ENCODE data around the gene P2RY10. TPM values are rescaled to one million over a fixed set of nuclear protein-coding genes. Genes with fewer than 3 reads are reported as not detected.

Gene P2RY10
- total RNA-seq, 1 experiment from 2014 or later, result not detected

DNA sequence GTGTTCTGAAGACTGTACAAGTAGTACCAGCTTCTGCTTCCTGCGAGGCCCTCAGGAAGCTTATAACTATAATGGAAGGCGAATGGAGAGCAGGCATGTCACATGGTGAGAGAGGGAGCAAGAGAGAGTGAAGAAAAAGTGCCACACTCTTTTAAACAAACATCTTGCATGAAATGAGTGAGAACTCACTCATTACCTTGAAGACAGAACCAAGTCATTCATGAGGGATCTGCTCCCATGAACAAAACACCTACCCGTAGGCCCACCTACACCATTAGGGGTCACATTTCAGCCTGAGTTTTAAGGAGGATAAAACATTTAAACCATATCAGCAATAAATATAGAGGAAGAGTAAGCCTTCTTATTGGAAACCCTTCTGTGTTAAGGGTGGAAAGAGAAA is 19.4 kb downstream of the P2RY10 start:
- H3K27me3 ChIP-seq (ENCODE audit: insufficient read depth, low read depth), result no peaks in the 10 kb centered on the region
- no peak overlapping the region for H3K4me3 ChIP-seq
- POLR2A ChIA-PET (ENCODE audit: unreplicated experiment), result no interaction called here
- no peaks in the 10 kb centered on the region for H4K20me1 ChIP-seq (ENCODE audit: insufficient read depth)
- H3K79me2 ChIP-seq (ENCODE audit: low read depth), result no peaks in the 10 kb centered on the region
- H3K36me3 ChIP-seq (ENCODE audit: low read depth), result no peaks in the 10 kb centered on the region
- CTCF ChIA-PET, result no interaction called here
- no peaks in the 10 kb centered on the region for H3K9me2 ChIP-seq (ENCODE audit: insufficient read depth)
- intact Hi-C loops (cut with micrococcal nuclease; ENCODE audit: unreplicated experiment), result no loop called here
- DNase-seq, result no peak
- H3K4me2 ChIP-seq, result no peak overlapping the region
- BruUV-seq (replicated peaks), result no TSS peak
- H3K9me3 ChIP-seq (ENCODE audit: insufficient read depth, low read depth), result no peaks in the 10 kb centered on the region
- no peak overlapping the region for H3K27ac ChIP-seq
- TF ChIP-seq, protein P1, sequence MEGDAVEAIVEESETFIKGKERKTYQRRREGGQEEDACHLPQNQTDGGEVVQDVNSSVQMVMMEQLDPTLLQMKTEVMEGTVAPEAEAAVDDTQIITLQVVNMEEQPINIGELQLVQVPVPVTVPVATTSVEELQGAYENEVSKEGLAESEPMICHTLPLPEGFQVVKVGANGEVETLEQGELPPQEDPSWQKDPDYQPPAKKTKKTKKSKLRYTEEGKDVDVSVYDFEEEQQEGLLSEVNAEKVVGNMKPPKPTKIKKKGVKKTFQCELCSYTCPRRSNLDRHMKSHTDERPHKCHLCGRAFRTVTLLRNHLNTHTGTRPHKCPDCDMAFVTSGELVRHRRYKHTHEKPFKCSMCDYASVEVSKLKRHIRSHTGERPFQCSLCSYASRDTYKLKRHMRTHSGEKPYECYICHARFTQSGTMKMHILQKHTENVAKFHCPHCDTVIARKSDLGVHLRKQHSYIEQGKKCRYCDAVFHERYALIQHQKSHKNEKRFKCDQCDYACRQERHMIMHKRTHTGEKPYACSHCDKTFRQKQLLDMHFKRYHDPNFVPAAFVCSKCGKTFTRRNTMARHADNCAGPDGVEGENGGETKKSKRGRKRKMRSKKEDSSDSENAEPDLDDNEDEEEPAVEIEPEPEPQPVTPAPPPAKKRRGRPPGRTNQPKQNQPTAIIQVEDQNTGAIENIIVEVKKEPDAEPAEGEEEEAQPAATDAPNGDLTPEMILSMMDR (conservative IDR thresholded peaks at IDR 0.05), result no peak
- no peak for TF ChIP-seq EZH2 (IDR thresholded peaks at IDR 0.05; ENCODE audit: low read depth)
- H3K4me1 ChIP-seq (replicated peaks; ENCODE audit: insufficient read depth), result no peaks in the 10 kb centered on the region
- H2AFZ ChIP-seq, result no peak overlapping the region
- no peaks in the 10 kb centered on the region for H3F3A ChIP-seq (ENCODE audit: insufficient read depth, low read depth)

DNA sequence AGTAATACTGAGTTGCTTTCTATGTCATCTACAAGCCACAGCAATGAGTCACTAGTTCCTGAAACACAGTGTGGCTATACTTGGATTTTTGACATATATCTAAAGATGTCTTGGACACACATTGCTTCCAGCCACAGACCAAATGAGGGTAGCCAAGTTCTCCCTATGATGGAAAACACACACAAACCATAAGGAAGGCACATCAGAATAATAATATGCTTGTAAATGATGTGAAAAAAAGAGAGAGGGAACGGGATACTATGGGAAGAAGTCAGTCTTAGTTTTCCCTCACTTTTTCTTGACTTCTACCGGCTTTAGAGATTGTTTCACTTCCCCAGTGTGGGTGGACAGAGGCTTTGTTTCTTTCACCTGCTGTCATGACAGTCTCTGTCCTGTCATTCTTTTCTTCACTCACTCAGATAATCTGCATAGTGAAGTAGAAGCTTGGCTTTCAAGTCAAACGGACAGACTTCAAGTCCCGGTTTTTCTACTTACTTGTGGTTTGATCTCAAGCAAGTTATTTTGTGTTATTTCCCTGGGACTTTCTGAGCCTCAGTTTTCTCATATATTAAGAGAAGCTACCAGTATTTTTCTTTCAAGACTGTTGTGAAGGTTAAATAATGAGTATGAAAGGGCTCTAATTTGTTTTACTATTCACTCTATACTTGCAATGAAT is 34.7 kb downstream of the P2RY10 start:
- Histone ChIP-seq H2AFZ (no peak overlapping the region), H3K4me3 (no peak overlapping the region), H3K9me2 (ENCODE audit: insufficient read depth) (no peaks in the 10 kb centered on the region), H3F3A (ENCODE audit: insufficient read depth, low read depth) (no peaks in the 10 kb centered on the region), H4K20me1 (ENCODE audit: insufficient read depth) (no peaks in the 10 kb centered on the region), H3K4me1 (replicated peaks; ENCODE audit: insufficient read depth) (no peaks in the 10 kb centered on the region), H3K36me3 (ENCODE audit: low read depth) (no peaks in the 10 kb centered on the region), H3K79me2 (ENCODE audit: low read depth) (no peaks in the 10 kb centered on the region), H3K4me2 (no peak overlapping the region), H3K27ac (no peak overlapping the region), H3K9me3 (ENCODE audit: insufficient read depth, low read depth) (no peaks in the 10 kb centered on the region), H3K27me3 (ENCODE audit: insufficient read depth, low read depth) (no peaks in the 10 kb centered on the region)
- POLR2A ChIA-PET (ENCODE audit: unreplicated experiment), result no interaction called here
- DNase-seq, result no peak
- no peak for TF ChIP-seq EZH2 (IDR thresholded peaks at IDR 0.05; ENCODE audit: low read depth)
- no TSS peak for BruUV-seq (replicated peaks)
- CTCF ChIA-PET, result no interaction called here
- intact Hi-C loops (cut with micrococcal nuclease; ENCODE audit: unreplicated experiment), result no loop called here

DNA sequence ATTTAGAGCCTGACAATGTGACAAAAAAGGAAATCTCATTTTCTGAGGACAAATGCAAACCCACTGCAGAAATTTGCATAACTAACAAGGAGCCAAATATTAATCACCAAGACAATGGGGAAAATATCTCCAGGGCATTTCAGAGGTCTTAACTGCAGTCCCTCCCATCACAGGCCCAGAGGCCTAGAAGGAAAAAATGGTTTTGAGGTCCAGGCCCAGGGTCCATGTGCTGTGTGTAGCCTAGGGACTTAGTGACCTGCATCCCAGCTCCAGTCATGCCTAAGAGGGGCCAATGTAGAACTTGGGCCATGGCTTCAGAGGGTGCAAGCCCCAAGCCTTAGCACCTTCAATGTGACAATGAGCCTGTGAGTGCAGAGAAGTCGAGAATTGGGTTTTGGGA is 44.2 kb downstream of the P2RY10 start:
- Histone ChIP-seq H2AFZ (no peak overlapping the region), H3K9me2 (ENCODE audit: insufficient read depth) (no peaks in the 10 kb centered on the region), H3K79me2 (ENCODE audit: low read depth) (no peaks in the 10 kb centered on the region), H3K4me1 (replicated peaks; ENCODE audit: insufficient read depth) (no peaks in the 10 kb centered on the region), H3K9me3 (ENCODE audit: insufficient read depth, low read depth) (no peaks in the 10 kb centered on the region), H3K36me3 (ENCODE audit: low read depth) (no peaks in the 10 kb centered on the region), H3F3A (ENCODE audit: insufficient read depth, low read depth) (no peaks in the 10 kb centered on the region), H4K20me1 (ENCODE audit: insufficient read depth) (no peaks in the 10 kb centered on the region), H3K4me3 (no peak overlapping the region), H3K27me3 (ENCODE audit: insufficient read depth, low read depth) (no peaks in the 10 kb centered on the region), H3K27ac (no peak overlapping the region), H3K4me2 (no peak overlapping the region)
- intact Hi-C loops (cut with micrococcal nuclease; ENCODE audit: unreplicated experiment), result no loop called here
- no peak for DNase-seq
- TF ChIP-seq, protein P1 (conservative IDR thresholded peaks at IDR 0.05), result no peak
- TF ChIP-seq EZH2 (IDR thresholded peaks at IDR 0.05; ENCODE audit: low read depth), result no peak
- POLR2A ChIA-PET (ENCODE audit: unreplicated experiment), result no interaction called here
- no TSS peak for BruUV-seq (replicated peaks)
- CTCF ChIA-PET, result no interaction called here

All from PC-9 (cell line).